Brain pericyte (primary cell): Measurements from ENCODE around the gene TPSG1.
"Not testable (repeated sequence)": the region's sequence is repeated elsewhere in the genome, so short reads cannot be mapped to it uniquely, and the experiment has no call there.

Source experiments
- DNase-seq: peaks from one replicate; pipeline ENCODE4 v3.0.0-alpha.2; 2012; ENCODE audit warnings: low read depth, low spot score

Gene TPSG1

DNA sequence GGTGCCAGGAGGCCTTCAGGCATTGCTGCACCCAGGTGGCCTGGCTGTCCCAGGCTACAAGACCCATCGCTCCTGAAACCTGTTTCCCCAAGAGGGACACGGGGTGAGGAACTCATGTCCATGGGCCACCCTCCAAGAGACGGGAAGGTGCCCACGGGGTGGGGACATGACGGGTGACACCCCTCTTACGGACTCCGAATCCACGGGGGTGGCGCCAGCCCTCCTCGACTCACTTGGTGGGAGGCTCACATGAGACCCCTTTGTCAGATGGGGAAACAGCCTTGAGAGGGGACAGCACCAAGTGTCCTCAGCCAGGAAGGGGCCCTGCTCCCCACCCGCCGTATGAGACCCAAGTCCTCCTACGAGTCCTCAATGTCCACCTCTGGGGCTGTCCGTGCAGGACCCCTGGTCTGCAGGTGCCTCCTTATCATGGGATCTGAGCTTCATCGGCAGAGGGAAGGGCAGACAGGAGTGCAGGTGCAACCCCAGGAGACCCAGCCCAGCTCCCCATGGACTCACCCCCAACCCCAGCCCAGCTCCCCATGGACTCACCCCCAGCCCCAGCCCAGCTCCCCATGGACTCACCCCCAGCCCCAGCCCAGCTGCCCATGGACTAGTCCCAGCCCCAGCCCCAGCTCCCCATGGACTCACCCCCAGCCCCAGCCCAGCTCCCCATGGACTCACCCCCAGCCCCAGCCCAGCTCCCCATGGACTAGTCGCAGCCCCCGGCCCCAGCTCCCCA, 5.6 kb upstream of the TPSG1 start:
- not testable (repeated sequence) for DNase-seq

DNA sequence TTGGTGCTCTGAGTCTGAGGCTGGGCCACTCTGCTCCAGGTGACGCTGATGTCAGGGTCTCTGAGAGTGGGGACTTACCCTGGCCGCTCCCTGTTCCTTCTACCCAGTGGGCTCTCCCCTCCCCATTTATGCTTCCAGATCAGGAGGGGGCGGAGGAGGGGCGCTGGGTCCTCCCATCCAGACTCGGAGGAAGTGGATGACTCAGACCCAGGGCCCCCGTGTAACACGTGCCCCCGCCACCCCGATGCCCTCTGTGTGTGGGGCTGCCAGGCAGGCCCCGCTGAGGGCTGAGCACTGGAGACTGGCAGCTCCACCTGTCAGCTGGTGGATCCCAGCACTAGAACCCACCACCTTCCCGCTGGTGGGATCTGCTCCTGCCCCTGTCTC, 5.0 kb upstream of the TPSG1 start, which contains the start of gene TPSB2:
TSS of gene TPSB2 (minus strand) at position 101 of the 387 bp plus-strand sequence. CDS start 233 bp downstream, outside the sequence.
- DNase-seq, result not testable (repeated sequence)

DNA sequence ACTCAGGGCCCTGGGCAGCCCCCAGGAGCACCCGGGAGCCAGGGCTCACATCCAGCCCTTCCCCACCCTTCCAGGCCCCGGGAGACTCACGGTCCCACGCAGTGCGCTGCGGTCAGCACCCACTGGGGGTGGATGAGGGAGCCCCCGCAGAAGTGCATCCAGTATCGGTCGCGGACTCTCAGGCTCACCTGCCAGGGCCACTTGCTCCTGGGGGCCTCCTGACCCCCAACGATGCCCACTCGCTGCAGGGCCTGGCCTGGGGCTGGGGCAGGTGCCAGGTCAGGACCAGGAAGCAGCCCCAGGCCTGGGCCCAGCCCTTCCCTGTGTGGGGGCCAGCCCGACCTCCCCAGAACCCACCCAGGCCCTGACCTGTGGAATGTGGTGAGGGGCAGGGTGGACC, 4.4 kb upstream of the TPSG1 start:
- DNase-seq, result not testable (repeated sequence)

GRCh38 chr16:1228227-1228626, 3.2 kb upstream of the TPSG1 start:
- DNase-seq, result not testable (repeated sequence)

- not testable (repeated sequence) for DNase-seq
Measured at GRCh38 chr16:1226692-1227091, 1.6 kb upstream of the TPSG1 start.

DNA sequence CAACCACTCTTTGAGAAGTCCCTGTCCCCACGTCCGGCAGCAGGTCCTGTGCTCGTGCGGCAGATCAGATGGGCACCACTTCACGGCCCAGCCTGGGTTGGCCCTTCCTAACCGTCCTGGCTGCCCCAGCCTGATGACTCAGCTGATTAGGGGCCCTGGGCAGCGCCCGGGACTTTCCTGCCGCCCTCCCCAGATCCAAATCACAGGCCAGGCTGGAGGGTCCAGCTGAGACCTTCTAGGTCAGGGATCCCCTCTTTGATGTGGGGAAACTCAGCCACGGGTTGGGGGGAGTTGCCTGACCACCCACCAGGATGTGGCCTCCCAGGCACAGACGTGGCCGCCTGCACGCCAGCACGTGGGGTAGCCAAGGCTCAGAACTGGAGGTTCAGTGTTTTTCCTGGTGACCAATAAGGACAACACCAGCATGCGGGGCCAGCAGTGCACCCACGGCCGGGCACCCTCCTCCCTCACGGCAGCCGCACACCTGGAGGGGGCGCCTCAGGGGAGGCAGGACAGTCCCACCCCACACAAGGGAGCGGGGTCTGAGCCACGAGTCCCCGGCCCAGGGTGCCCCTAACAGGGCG, 752 bp upstream of the TPSG1 start:
- not testable (repeated sequence) for DNase-seq

- DNase-seq, result no peak
Measured at GRCh38 chr16:1224558-1224957, 510 bp downstream of the TPSG1 start.

GRCh38 chr16:1223355-1224214, 1.5 kb downstream of the TPSG1 start:
- no peak for DNase-seq

DNA sequence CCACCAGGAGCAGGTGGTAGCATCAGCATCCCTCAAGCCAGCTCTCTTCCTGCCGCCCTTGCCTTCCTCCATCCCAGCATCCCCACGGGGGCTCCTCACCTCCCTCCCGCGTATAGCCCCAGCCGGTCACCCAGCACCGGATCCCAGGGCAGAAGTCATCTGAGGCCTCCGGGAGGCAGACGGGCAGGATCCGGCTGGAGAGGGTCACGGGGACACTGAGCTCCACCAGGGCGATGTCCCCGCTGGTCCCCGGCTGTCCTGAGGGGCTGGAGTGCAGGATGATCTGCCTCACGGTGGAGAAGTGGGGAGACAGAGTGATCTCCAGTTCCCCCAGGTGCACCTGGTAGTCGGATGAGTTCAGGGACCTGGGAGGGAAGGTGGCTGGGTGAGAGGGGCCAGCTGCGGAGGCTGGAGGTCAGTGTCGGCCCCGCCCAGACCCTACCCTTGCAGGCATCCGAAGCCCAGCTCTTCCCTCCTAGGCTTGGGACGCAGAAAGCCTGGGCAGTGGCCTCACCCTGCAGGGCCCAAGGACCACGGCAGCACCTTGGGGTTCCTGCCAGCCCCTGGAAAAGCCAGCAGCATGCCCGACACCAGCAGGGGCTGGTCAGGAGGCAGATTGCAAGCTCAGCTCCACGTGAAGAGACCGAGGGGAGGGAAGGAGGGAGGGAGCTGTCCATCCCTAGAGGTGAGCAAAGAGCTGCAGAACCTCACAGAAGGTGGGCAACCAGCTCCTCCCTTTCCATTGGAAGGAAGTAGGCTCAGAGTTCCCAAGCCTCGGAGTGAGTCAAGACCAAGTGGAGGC, 2.3 kb downstream of the TPSG1 start:
- DNase-seq, result no peak

DNA sequence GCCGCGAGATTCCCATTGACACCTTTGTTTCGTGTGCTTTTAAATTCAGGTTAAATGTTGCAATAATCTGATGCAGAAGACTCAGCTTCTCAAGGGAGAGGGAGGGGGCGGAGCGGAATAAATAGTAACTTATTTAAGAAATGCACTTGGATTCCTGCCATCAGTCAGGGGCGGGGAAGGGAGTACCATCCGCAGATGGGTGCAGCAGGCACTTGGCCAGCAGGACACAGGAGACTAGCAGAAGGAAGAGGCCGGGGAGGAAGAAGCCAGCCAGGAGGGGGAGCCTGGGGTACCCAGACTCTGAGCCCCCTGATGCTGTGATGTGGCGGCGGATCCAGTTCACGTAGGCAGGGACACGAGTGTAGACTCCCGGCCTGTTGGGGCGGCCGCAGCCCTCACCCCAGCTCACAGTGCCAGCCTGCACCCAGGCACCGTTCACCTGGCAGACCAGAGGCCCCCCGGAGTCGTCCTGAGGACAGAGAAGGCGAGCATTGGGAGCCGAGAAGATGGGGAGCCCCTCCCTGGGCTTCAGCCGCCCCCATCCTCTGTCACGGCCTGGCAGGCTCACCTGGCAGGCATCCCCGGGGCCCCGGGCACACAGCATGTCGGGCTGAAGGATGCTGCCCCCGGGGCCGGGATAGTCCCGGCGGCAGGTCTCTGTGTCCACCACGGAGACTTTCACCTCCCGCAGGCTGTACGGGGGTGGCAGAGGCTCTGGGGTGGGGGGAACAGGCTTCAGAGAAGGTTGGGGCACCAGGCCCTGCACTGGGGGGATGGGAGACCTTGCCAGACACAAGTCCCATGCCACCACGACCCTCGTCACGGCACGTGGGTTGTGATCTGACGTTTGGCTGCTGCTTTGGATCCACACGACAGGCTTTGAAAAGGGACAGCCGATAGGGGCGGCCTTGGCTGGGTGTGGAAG, 3.2 kb downstream of the TPSG1 start:
- DNase-seq, result no peak

GRCh38 chr16:1220841-1221627, 4.0 kb downstream of the TPSG1 start:
- DNase-seq, result no peak

DNA sequence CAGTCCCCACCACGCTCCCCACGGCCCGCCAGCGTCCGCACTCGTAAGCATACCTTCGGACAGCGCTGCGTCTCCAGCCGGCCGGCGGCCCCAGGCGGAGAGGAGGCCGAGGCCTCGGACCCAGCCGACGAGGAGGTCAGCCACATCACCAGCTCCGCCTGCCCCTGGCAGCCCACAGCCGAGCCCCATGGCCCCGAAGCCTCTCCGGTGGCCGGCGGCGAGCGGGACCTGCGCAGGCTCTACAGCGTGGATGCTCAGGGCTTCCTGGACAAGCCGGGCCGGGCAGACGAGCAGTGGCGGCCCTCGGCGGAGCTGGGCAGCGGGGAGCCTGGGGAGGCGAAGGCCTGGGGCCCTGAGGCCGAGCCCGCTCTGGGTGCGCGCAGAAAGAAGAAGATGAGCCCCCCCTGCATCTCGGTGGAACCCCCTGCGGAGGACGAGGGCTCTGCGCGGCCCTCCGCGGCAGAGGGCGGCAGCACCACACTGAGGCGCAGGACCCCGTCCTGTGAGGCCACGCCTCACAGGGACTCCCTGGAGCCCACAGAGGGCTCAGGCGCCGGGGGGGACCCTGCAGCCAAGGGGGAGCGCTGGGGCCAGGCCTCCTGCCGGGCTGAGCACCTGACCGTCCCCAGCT, 4.9 kb downstream of the TPSG1 start:
- no peak for DNase-seq

DNA sequence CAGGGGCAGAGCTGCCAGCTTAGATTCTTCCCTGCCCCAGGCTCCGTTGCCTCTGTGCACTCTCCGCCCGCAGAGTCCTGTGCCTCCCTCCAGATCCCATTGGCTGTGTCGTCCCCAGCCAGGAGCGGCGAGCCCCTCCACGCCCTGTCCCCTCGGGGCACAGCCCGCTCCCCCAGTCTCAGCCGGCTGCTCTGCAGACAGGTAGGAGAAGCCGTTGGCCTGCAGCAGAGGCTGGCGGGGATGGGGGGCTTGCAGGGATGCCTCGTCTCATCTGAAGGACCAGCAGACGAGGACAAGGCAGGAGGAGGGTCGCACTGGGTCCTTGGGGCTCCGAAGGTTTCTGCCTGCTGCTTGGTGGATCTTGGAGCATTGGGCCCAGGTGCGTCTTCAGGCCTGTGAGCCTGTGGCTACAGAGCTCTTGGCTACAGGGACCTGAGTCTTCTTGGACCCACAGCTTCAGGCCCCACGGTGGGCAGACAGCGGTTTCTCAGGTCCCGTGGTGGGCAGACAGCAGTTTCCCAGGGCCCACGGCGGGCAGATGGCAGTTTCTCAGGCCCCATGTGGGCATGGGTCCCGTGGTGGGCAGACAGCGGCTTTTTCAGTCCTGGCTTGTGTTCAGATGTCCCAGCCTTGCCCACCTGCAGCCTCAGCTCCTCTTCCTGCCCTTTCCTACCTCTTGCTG, 6.0 kb downstream of the TPSG1 start:
- no peak for DNase-seq

DNA sequence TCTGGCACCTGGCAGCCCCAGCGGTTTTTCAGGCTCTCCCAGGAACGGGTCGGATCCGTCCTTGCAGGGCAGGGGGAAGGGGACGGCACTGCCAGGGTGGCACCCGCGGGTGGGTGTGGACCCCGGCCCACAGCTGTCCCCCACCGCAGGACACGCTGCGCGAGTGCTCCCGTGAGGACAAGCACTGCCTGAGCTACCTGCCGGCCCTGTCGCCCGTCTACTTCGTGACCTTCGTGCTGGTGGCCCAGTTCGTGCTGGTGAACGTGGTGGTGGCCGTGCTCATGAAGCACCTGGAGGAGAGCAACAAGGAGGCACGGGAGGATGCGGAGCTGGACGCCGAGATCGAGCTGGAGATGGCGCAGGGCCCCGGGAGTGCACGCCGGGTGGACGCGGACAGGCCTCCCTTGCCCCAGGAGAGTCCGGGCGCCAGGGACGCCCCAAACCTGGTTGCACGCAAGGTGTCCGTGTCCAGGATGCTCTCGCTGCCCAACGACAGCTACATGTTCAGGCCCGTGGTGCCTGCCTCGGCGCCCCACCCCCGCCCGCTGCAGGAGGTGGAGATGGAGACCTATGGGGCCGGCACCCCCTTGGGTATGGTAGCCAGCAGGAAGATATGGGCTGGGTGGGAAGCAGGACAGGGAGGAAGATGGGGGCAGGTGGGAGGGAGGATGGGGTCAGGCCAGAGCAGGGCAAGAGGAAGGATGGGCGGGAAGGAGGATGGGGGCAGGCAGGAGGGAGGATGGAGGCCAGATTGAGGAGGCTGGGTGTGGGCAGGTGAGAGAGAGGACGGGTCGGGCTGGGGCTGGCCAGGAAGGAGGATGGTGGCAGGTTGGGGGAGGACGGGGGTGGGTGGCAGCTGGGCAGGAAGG, 6.8 kb downstream of the TPSG1 start:
- DNase-seq, result no peak

GRCh38 chr16:1217526-1217925, 7.5 kb downstream of the TPSG1 start:
- no peak for DNase-seq

GRCh38 chr16:1216681-1217400, 8.2 kb downstream of the TPSG1 start:
- no peak for DNase-seq

DNA sequence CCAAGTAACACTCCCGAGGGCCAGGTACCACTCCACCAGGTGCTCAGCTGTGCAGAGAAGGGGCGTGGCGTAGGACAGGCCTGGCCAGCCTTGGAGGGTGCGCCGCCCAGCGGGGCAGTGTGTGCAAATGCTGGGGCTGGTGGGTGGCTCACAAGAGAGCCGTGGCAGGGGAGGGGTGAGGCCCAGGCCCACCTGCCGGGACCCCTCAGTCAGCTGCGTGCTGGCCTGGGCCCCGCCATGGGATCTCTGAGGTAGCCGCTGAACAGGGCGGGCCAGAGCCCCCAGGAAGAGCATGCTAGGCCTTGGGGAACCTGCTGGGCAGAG, 8.8 kb downstream of the TPSG1 start:
- DNase-seq, result no peak
